GM18517 (cell line): ENCODE measurements around the gene LRRC55.

Experiments
- ATAC-seq: cut with Tn5 transposase; IDR thresholded peaks from one replicate; pipeline ENCODE4 v1.9.1; 2021; ENCODE audit warnings: mild to moderate bottlenecking, moderate library complexity; ENCODE audit not compliant: unreplicated experiment

The LRRC55 gene, protein sequence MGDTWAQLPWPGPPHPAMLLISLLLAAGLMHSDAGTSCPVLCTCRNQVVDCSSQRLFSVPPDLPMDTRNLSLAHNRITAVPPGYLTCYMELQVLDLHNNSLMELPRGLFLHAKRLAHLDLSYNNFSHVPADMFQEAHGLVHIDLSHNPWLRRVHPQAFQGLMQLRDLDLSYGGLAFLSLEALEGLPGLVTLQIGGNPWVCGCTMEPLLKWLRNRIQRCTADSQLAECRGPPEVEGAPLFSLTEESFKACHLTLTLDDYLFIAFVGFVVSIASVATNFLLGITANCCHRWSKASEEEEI

DNA sequence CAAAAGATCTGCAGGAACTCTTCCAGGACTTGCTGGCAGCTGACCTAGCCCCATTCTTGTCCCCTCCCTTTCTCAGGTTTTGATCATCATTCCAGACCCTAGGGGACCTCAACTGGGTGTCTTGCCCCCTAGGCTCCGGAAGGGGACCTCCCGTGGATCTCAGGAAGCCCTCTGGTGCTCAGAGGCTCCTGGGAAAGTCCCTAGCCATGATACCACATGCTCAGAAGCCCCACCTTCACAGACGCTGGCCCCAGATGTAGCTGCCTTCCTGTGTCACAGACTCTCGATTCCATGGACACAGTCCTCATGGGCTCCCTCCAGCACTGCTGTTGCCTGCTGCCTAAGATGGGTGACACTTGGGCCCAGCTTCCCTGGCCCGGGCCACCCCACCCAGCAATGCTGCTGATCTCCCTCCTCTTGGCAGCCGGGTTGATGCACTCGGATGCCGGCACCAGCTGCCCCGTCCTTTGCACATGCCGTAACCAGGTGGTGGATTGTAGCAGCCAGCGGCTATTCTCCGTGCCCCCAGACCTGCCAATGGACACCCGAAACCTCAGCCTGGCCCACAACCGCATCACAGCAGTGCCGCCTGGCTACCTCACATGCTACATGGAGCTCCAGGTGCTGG lies at the start of gene LRRC55:
TSS of gene LRRC55 (plus strand) at position 276 of the 628 bp plus-strand sequence. CDS start at position 346, 70 bp downstream.
- ATAC-seq = no peak

- ATAC-seq = no peak
Observed at GRCh38 chr11:57133366-57134038, 48.3 kb upstream of the LRRC55 start.

- no peak for ATAC-seq
Observed at GRCh38 chr11:57134284-57134683, 47.5 kb upstream of the LRRC55 start.

DNA sequence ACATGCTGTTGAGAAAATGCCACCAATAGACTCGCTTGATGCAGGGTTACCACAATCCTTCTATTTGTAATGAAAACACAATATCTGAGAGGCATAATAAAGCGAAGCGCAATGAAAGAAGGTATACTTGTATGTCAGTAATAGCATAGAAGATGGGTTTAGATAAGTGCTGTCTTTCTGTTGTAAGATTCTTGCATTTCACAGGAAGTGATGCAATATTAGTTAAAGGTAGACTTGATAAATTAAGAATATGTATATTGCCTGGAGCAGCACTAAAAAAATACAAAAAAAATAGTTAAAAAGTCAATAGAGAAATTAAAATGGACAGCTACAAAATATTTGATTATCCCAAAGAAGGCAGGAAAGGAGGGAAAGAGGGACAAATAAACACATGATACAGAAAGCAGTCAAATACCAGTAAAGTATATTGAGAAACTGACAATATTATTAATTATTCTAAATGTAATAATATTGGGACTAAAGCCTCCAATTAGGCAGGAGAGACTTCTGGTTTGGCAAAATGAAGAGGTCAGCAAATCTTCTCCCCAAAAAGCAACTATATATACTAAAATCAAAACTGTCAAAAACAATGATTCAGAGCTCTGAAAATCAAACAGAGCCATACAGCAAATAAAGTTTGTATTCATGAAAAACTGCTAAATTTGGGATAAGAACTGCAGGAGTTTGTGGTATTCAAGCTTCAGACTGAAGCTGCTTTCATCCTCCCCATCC lies 46.6 kb upstream of the LRRC55 start:
- no peak for ATAC-seq

GRCh38 chr11:57140568-57140967 lies 41.2 kb upstream of the LRRC55 start:
- ATAC-seq = no peak

- no peak for ATAC-seq
Observed at GRCh38 chr11:57143459-57143858, 38.3 kb upstream of the LRRC55 start.

DNA sequence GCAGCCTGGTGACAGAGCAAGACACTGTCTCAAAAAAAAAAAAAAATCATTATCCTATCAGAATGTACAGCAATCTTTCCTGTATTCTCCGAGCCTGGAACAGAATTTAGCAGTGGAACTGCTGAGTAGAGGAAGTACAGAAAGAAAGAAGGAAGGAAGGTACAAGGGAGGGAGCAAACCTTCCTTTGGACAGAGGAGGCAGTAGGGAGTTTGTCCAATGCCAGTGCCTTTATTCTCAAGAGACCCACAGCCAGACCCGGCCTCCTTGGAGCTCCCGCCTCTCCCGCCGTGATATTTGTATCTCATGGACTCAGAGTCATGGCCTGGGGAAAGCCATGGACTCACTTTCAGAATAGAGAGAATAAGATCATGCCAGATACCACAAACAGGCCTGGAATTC lies 37.7 kb upstream of the LRRC55 start:
- ATAC-seq = no peak

DNA sequence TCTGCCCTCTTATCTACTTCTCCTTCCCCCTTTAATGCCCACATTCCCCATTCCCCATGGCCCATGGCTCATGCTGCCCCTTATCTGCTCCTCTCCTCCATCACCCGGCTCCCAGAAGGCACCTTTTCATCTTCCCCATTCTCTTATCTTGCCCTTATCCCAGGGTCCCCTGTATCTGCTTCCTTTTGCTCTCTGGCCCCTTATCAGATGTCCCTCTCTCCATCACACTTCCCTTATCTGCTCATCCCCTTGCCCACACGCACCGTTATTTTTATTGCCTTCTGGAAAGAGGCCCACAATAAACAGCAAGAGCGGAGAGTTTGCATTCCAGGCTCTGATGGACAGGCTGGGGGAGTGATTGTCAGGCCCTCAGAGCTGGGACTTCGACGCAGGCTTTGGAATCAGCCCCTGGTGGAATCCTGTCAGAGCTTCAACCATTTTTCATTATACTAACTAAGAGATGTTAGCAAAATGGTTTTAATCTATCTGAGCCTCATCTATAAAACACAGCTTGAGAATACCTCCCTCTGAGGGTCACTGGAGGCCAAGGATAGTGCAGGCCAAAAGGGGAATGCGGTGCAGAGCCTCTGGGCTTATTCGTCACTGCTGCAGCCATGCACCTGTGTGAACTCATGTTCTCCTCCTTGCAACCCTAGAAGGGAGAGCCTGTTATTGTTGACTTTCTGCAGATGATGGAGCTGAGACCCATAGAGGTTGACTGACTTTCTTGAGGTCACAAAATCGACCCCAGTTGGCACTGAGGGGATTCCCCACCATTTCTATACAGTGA lies 37.0 kb upstream of the LRRC55 start:
- no peak for ATAC-seq

DNA sequence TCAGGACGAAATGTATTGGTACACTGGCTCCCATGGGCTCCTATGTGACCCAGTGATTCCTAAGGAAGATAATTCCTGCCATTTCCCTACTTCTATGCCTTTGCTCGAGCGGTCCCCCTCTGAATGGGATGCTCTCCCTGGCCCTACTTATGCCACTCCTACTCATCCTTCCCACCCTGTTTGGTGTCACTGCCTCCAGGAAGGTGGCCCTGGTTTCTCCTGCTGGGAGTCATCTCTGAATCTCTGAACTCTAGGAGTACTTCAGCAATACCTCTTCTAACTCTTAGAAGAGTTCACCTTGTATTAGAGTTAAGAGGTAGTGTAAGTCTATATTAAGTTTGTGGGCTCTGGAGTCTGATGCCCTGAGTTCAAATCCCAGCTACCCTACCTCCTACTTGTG lies 35.5 kb upstream of the LRRC55 start:
- no peak for ATAC-seq

- ATAC-seq = no peak
Observed at GRCh38 chr11:57148621-57149020, 33.1 kb upstream of the LRRC55 start.

DNA sequence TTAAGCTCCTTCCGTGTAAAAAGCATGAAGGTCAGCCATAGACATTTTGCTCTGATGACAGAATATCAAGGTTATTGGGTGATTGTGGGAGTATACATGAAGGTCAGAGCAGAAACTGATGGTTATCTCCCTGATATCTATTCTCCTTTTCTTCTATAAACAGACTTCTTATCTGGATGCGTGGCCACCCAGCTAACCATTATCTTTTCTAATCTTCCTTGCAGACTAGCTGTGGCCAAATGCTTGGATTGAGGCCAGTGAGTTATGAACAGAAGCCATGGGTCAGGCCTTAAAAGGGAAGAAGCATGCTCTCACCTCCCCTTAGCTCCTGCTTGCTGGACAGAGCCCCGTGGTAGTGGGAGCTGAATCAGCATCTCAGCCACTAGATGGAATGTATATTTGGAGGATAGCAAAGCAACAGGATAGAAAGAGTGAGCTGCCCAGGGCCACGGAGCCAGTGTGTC lies 31.3 kb upstream of the LRRC55 start:
- ATAC-seq = no peak

- no peak for ATAC-seq
Observed at GRCh38 chr11:57152134-57152533, 29.6 kb upstream of the LRRC55 start.

- ATAC-seq = no peak
Observed at GRCh38 chr11:57153448-57153847, 28.3 kb upstream of the LRRC55 start.

DNA sequence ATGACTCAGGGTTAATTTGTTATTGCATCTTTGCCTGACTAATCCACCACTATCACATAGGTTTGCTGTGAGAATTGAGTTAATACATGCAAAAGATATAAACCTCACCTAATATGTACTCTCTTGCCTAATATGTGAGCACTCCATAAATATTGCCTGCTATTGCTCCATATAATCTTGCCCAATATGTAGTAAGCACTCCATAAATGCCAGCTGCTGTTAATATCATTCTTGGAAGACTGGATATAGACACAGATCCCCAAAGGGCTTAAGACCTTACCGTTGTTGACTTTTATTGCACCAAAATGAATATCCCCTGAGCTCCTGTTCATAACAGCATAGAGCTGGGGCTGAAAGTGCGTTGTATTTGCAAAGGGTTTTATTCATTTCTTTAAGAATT lies 27.0 kb upstream of the LRRC55 start:
- no peak for ATAC-seq

DNA sequence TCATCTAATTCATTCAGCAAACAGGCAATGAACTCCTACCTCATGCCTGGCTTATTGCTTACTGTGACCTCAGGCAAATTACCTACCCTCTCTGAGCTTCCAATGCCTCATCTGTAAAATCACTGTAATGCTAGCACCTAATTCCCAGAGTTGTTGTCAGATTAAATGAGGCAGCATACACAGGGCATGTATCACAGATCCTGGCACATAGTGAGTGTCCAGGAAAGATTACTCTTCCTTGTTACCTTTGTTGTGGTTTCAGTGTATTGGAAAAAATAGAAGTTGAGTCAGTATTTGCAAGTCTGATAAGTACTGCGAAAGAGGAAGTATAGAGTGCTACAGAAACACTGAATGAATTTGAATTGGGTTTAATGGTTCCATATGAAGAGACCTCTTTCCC lies 26.4 kb upstream of the LRRC55 start:
- no peak for ATAC-seq

DNA sequence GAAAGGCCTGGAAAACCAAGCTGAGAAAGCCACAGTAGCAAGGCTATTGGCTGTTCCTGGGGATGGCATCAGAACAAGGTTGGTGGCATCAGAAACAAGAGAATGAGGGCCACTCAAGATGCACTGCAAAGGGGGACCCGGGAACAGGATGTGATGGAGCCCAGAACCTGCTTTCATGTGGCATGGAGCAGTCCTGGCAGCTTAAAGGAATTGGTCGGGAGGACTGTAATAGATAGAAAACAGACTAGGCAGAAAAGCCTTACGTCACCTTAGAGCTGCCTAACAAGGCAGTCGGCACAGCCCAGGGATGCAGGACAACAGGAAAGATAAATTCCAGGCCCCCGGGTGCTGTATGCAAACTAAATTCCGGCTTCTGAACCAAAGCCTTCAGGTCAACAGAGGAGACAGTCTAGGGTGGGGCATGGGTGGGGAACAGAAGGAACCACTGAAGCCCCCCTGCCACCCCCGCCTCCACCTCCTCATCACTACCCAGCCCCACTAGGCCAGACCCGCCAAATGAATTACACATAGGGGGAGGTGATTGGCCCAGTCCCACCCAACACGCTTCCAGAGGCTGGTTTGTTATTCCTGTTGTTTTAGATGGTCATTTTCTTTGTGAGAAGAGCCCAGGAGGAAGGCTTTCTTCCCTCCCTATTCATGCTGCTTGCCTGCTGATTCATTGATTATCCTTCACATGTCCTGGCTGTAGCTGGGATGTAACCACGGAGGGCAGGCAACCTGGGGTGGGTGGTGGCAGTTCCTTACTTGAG lies 25.7 kb upstream of the LRRC55 start:
- ATAC-seq = no peak

DNA sequence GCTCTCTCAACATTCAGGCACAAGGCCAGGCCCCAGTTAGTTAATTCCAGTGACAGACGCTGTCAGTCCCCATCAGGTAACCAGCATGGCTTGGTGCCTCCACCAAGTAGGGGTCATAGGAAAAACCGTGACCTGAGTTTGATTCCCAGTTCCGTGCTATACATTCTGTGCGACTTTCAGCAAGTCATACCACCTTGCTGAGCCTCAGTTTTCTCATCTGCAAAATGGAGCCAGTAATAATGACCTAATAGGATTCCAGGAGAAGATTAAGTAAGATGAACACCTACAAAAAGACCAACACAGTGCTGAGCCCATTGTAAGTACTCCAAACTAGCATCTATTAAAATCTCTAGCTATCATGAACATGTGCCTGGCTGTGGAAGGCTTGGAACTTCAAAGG lies 24.8 kb upstream of the LRRC55 start:
- ATAC-seq = no peak

DNA sequence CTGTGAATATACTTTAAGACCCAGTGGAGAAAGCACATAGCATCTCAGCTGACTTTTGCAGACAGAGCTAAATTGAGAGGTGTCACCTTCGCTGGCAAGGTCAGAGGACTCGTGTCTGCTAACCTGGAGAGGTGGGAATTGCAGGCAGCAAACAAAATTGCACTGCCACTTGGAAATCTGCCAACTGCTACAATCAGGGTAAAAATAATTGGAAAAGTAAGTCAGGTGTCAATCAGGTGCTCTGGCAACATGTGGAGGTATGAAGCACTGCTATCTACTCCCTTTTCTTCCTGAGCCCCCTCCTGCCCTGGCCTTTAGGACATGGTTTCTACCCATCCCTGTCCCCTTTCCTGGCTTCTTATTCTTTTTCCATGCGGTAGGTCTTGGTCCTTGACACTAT lies 24.1 kb upstream of the LRRC55 start:
- no peak for ATAC-seq

DNA sequence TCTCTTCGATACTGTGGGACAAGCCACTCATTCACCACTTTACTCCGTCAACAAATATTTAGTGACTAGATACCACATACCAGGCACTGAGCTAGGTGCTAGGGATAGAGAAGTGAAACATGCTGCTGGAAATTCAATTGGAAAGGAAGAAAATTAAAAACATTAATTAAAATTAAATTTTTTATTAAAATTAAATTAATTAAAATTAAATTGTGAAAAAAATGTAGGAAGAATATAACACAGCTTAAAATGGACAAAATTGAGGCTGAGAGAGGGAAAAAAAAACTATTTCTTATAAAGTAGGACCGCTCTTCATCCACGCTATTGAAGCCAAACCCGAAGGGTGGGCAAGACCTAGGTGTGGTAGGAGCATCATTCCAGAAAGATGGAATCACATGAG lies 23.6 kb upstream of the LRRC55 start:
- ATAC-seq = no peak

GRCh38 chr11:57158599-57158998 lies 23.2 kb upstream of the LRRC55 start:
- no peak for ATAC-seq
